Activated T-helper 1 cell treated with anti-CD3 and anti-CD28 coated beads, Interleukin-12 subunit alpha, Interleukin-12 subunit beta, Interleukin-2, Interleukin-4 antibody, amounts not matched to agents 30 ng/mL and 10 ng/mL and 1 ng/mL, durations not matched to agents 14 hours and 24 hours and 36 hours (primary cell): Measurements from ENCODE around the gene APMAP. TPM values are rescaled to one million over a fixed set of nuclear protein-coding genes. Genes with fewer than 3 reads are reported as not detected.

ENCODE experiments used
- DNase-seq: peaks from one replicate; pipeline ENCODE4 v3.0.0; 2021; ENCODE audit warnings: low spot score
- H3K27ac Mint-ChIP-seq: one replicate; pipeline ENCODE4 v1.8.0; 2021; ENCODE audit warnings: mild to moderate bottlenecking, mixed read lengths
- H3K27me3 Mint-ChIP-seq: one replicate; pipeline ENCODE4 v1.8.0; 2022; ENCODE audit warnings: mild to moderate bottlenecking, moderate library complexity, mixed read lengths; ENCODE audit not compliant: insufficient read depth
- H3K36me3 Mint-ChIP-seq: one replicate; pipeline ENCODE4 v1.8.0; 2021; ENCODE audit warnings: low read depth, mixed read lengths
- H3K4me1 Mint-ChIP-seq: one replicate; pipeline ENCODE4 v1.8.0; 2021; ENCODE audit warnings: low read depth, mixed read lengths
- H3K4me3 Mint-ChIP-seq: one replicate; pipeline ENCODE4 v1.8.0; 2021; ENCODE audit warnings: mild to moderate bottlenecking, moderate library complexity, mixed read lengths
- H3K9me3 Mint-ChIP-seq: one replicate; pipeline ENCODE4 v1.8.0; 2021; ENCODE audit warnings: mixed read lengths
- intact Hi-C: fragments of 100-400 bp; cut with micrococcal nuclease; formaldehyde crosslinking; loops from one replicate; pipeline ENCODE4 v1.15.1; 2024
- total RNA-seq: library from RNA; stranded (reverse); gene quantifications from 2 replicates; pipeline ENCODE4 v1.2.3, GENCODE V29; 2022

The APMAP gene
- total RNA-seq, 1 donor from 2014 or later = 58.7 TPM

DNA sequence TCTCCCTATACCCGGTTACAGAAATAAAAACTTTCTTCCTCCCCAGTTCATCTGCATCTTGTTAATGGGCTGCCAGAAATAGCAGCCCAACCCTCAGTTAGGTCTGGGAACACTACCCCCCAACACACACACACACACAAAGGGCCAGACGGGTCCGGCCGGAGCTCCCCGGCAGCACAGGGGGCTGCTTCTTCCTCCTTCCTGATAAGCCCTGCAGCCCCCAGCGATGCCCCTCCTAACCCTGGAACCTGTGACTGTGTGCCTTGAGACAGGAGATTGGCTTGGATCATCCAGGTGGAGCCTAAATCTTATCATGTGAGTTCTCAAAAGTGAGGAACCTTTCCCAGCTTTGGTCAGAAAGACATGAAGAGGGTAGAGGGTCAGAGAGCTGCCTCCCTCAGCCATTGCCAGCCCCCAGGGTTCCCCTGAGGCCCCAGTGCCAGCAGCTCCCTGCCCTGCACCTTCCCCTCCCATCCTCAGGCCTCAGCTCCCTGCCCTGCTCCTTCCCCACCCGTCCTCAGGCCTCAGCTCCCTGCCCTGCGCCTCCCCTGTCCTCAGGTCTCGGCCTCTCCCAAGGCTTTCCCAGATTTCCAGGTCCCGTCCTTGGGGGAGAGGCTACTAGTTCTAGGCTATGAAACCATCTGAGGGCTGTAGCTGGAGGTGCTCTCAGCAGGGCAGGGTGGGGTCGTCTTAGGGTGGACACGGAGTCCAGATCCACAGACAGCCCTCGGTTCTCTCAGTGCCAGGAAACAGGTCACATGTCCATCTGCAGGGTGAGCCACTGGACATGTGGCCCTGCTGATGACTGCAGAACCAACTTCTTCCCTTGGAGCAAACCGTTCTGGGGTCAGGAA is 77.9 kb downstream of the APMAP start:
- no peak overlapping the region for H3K27ac Mint-ChIP-seq
- H3K4me3 Mint-ChIP-seq = no peak overlapping the region
- DNase-seq = no peak
- H3K27me3 Mint-ChIP-seq = no peaks in the 10 kb centered on the region
- peaks cover 9% of the 10 kb centered on the region for H3K4me1 Mint-ChIP-seq
- H3K9me3 Mint-ChIP-seq = no peaks in the 10 kb centered on the region
- intact Hi-C loops = no loop called here
- H3K36me3 Mint-ChIP-seq = no peaks in the 10 kb centered on the region

DNA sequence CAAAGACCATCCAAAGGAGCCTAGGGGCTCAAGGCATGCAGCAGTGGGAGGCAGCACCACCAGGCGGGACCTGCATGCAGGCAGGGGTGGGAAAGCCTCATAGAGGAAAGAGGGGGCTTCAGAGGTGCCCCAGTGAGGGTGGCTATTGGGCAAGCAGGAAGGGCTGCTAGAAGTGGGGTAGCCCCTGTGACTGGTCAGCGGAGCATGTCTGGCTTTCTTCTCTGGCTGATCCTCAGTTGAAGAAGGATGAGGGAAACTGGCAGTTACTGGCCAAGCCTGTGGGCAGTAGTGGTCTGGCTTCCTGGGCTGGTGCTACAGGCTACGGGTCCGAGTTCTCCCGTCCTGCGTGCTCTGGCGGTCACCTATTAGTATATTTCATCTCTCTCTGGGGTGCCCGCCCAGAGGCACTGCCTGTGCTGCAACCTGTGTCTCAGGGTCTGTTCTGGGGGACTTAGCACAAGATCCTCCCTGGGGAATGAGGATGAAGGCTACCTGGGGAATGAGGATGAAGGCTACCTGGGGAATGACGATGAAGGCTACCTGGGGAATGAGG is 79.4 kb downstream of the APMAP start:
- H3K4me1 Mint-ChIP-seq = no peaks in the 10 kb centered on the region
- H3K9me3 Mint-ChIP-seq = no peaks in the 10 kb centered on the region
- H3K36me3 Mint-ChIP-seq = no peaks in the 10 kb centered on the region
- H3K27me3 Mint-ChIP-seq = no peaks in the 10 kb centered on the region
- no peak overlapping the region for H3K27ac Mint-ChIP-seq
- no peak for DNase-seq
- H3K4me3 Mint-ChIP-seq = no peak overlapping the region
- intact Hi-C loops = no loop called here

Other genes starting within 250 kb of the APMAP start
- 127 and 133 TPM in 2 replicates for gene CST7, start 43.5 kb downstream of the APMAP start, total RNA-seq
- gene ACSS1, start 65.4 kb upstream of the APMAP start, total RNA-seq = 11.7 and 12.7 TPM in 2 replicates
- not detected in 2 replicates for gene VSX1, start 89.4 kb upstream of the APMAP start, total RNA-seq
- gene ENTPD6, start 203.0 kb upstream of the APMAP start, total RNA-seq = 42.5 and 43.5 TPM in 2 replicates